Stimulated activated naive CD8-positive, alpha-beta T cell treated with anti-CD3 and anti-CD28 coated beads, Interleukin-15, amount 100 ng/mL, for 72 hours (primary cell): ENCODE data around the gene ARPC5.
A peak's percentile ranks its signal among the peaks of the same experiment; 100 is the strongest.
"Not testable (repeated sequence)": the region's sequence is repeated elsewhere in the genome, so short reads cannot be mapped to it uniquely, and the experiment has no call there.

Experiments
- ATAC-seq: fragments of 150-1000 bp; cut with Tn5 transposase; 2 replicates; pipeline ENCODE4 v1.10.0; 2021; ENCODE audit warnings: mild to moderate bottlenecking, moderate library complexity
- DNase-seq, 2 donors: peaks; one replicate each; pipeline ENCODE4 v3.0.0; 2021 to 2022
- H3K27ac Mint-ChIP-seq, 2 donors: one replicate each; pipeline ENCODE4 v1.8.0; 2022; ENCODE audit warnings: mild to moderate bottlenecking in 2 of 2, mixed read lengths in 2 of 2, moderate library complexity in 2 of 2
- H3K27me3 Mint-ChIP-seq: one replicate; pipeline ENCODE4 v1.8.0; 2022; ENCODE audit warnings: mixed read lengths
- H3K4me1 Mint-ChIP-seq: one replicate; pipeline ENCODE4 v1.8.0; 2022; ENCODE audit warnings: mild to moderate bottlenecking, mixed read lengths
- H3K4me3 Mint-ChIP-seq, 2 donors: one replicate each; pipeline ENCODE4 v1.8.0; 2022; ENCODE audit warnings: mild to moderate bottlenecking in 2 of 2, mixed read lengths in 2 of 2, moderate library complexity in 1 of 2
- H3K9me3 Mint-ChIP-seq, 2 donors: one replicate each; pipeline ENCODE4 v1.8.0; 2022; ENCODE audit warnings: mixed read lengths in 2 of 2

The ARPC5 gene

DNA sequence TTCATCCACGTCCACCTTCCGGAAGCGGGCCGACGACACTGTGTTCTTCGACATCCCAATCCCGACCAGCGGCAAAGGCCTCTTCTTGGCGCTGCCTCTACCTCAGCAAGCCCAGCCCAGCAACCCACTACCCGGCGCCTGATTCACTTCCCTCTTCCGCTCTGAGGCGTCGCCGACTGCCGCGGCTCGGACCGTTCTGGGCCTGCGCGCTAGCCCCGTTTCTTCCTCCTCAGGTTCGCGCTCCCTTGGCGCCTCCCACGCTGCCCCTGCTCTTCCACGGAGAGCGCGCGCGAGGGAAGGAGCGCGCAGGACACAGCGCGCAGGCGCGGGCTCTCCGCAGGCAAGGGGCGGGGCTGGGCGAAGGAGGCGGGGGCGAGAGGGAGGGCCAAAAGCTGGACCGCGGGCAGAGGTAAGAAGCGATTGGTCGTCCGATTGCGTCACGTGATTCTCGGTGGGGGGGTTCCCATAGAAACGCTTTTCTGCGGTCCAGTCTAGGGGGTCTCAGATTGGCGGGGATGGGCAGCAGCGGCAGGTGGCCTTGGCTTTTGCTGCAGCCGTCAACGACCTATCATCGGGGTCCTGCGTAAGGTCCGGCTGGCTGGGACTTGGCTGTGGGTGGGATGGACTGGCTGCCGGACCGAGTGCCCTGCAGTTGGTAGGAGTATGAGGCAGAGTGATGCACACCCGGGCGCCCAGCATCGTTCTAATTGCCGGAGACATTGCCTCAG lies at the start of gene ARPC5:
Gene ARPC5 (minus strand): TSS at position 178 of the 728 bp plus-strand sequence. CDS start 124 bp downstream, at position 54.
- Mint-ChIP-seq H3K4me1 (peaks cover 31% of the 10 kb centered on the region), H3K27ac (peak within 1 kb of the TSS; percentile 99 to 100), H3K27me3 (peaks cover 9% of the 10 kb centered on the region), H3K4me3 (peak within 1 kb of the TSS; percentile 99 to 100), H3K9me3 (no peaks in the 10 kb centered on the region)
- ATAC-seq (peak; percentile 91), DNase-seq (peak; percentile 96 to 97)

DNA sequence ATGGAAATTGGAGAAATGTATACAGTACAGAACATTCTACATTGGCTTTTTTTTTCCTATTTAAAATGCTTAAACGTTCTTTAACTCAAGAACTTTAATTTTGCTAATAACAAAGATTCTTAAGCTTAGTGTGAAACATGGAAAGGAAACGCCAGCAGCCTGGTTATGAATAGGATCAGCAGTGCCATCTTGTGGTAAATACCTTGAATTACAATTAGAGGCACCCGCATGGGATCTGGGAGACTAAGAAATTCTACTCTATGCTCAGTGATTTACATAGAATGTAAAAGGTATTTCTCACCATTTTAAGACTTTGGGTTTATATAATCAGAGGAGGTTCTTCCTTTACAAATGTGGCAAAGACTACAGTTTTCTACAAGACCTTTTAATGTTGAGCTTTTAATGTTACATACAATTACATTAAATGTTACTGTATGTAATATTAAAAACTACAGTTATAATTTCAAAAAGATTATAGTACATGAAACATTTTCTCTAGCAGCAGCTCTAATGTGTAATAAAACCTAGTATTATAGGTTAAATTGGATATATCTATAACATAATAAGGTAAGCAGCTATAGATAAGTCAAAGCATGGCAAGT lies 49.6 kb upstream of the ARPC5 start:
- no peak overlapping the region for H3K27ac Mint-ChIP-seq
- ATAC-seq: peak; percentile 55
- no peaks in the 10 kb centered on the region for H3K9me3 Mint-ChIP-seq
- H3K4me1 Mint-ChIP-seq: peaks cover 9% of the 10 kb centered on the region
- DNase-seq: peak in 1 of 2 donors; percentile 25
- peaks cover 36% of the 10 kb centered on the region for H3K27me3 Mint-ChIP-seq
- H3K4me3 Mint-ChIP-seq: no peak overlapping the region

DNA sequence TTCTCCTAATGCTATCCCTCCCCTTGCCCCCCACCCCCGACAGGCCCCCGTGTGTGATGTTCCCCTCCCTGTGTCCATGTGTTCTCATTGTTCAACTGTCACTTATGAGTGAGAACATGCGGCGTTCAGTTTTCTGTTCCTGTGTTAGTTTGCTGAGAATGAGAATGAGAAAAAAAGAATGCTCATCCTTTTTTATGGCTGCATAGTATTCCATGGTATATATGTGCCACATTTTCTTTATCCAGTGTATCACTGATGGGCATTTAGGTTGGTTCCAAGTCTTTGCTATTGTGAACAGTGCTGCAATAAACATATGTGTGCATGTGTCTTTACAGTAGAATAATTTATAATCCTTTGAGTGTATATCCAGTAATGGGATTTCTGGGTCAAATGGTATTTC lies 43.8 kb upstream of the ARPC5 start:
- DNase-seq, H3K27ac Mint-ChIP-seq, ATAC-seq, H3K4me3 Mint-ChIP-seq, H3K4me1 Mint-ChIP-seq, H3K9me3 Mint-ChIP-seq: not testable (repeated sequence)
- H3K27me3 Mint-ChIP-seq: peaks cover 36% of the 10 kb centered on the region

DNA sequence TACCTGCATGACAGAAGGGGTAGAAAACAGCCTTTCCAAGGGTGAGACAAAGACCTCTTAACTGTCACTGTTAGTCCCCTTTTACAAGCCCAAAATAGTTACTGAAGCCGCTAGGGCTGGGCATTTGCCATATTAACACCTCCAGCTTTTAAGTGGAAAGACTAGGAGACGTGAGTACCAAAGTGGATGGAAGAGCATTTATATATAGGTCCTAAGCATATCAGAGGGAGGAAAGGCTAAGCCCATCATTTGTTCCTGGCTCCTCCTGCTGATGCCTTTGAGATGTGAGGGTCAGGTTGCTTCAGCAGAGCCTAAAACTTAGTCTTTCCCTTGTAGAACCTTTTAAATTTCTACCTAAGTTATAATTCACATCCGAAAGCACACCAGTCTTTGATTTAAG lies 43.2 kb upstream of the ARPC5 start:
- Mint-ChIP-seq H3K27me3 (peaks cover 30% of the 10 kb centered on the region), H3K9me3 (no peaks in the 10 kb centered on the region), H3K4me3 (no peak overlapping the region), H3K27ac (no peak overlapping the region), H3K4me1 (no peaks in the 10 kb centered on the region)
- DNase-seq: no peak
- no peak for ATAC-seq

DNA sequence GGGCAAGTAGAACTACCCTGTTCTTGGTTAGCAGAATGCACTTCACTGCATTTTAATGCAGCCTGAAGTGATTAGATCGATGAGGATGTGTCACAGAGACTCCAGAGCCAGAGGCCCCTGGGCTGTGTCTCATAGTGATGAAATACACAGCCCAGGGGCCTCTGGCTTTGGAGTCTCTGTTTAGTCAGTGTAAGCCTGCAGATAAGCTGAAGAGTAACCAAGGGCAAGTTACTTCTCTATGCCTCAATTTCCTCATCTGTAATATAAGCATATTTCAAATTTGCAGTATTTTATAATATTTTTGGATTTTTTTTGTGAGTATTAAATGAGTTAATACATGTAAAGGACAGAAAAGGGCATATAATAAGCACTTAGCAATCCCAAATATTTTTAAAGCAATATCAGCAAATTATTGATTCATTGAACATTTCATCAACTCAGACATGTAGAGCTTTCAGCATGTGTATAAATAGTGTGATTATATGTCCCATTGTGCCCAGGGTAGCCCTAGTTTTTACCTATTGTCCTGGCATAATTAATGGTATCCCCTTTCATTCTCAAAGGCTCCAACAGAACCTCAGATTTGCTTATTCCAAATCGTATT lies 41.1 kb upstream of the ARPC5 start:
- H3K27me3 Mint-ChIP-seq: peaks cover 13% of the 10 kb centered on the region
- H3K4me1 Mint-ChIP-seq: no peaks in the 10 kb centered on the region
- H3K9me3 Mint-ChIP-seq: no peaks in the 10 kb centered on the region
- no peak for DNase-seq
- no peak overlapping the region for H3K4me3 Mint-ChIP-seq
- ATAC-seq: no peak
- no peak overlapping the region for H3K27ac Mint-ChIP-seq

DNA sequence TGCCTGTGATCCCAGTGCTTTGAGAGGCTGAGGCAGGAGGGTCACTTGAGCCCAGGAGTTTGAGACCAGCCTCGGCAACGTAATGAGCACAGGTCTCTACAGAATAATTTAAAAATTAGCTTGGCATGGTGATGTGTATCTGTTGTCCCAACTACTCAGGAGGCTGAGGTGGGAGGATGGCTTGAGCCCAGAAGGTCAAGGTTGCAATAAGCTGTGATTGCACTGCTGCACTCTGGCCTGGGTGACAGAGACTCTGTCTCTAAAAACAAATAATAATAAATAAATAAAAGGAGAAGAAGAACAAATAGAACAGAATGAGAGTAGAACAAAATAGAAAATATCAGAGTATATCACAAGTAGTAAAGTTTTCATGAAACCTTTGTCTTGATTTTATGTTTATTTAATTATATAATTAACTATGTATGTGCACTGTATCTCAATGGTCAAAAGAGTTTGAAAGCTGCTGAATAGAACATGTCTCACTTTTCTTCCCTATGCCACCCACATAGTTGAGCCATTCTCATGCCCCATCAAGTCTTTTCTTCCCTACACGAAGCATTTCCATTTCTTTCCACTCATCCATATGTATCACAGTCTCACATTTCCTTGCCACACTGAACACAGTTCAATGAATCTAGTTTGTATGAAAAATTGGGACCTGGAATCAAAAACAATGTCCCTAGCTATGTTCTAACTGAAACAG lies 40.5 kb upstream of the ARPC5 start:
- Mint-ChIP-seq H3K27me3 (peaks cover 8% of the 10 kb centered on the region), H3K4me1 (no peaks in the 10 kb centered on the region), H3K9me3 (no peaks in the 10 kb centered on the region), H3K4me3 (no peak overlapping the region), H3K27ac (no peak overlapping the region)
- DNase-seq: no peak
- no peak for ATAC-seq

DNA sequence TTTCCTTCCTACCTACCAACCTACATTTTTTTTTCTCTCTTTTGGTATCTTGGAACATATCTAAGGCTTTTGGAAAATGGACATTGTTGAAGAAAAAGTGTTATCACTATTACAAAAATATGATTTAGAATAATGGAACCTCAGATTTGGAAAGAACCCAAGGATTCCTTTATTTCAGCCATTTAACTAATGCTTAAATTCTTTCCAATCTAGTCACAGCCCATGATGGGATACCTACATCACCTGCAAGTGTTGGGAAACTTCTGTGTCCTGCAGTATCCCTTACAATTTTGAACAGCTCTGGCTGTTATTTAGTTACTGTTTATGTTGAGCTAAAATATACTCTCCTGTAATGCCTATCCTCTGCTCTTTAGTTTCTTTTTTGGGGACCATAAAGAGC lies 39.8 kb upstream of the ARPC5 start:
- no peak for DNase-seq
- no peak overlapping the region for H3K27ac Mint-ChIP-seq
- H3K4me3 Mint-ChIP-seq: no peak overlapping the region
- no peak for ATAC-seq
- peaks cover 8% of the 10 kb centered on the region for H3K27me3 Mint-ChIP-seq
- no peaks in the 10 kb centered on the region for H3K4me1 Mint-ChIP-seq
- no peaks in the 10 kb centered on the region for H3K9me3 Mint-ChIP-seq

DNA sequence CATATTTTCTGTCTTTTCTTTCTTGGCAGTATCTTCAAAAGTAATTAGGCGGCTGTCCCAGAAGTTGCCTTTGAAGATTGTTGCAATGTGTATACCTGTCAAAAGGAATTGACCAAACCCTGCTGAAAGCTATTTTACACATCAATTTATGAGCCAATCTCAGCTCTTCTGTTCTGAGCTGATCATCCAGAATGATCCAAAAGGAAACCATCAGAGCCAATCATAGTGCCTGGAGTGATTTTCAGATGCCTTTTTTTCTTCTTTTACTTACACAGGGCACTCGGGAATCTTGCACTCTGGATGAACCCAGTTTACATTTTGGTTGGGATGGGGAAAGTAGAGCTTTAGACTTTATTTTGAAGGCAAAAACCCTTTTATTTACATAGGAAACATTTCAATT lies 39.3 kb upstream of the ARPC5 start:
- ATAC-seq: no peak
- Mint-ChIP-seq H3K9me3 (no peaks in the 10 kb centered on the region), H3K4me3 (no peak overlapping the region), H3K27ac (no peak overlapping the region), H3K4me1 (no peaks in the 10 kb centered on the region), H3K27me3 (peaks cover 8% of the 10 kb centered on the region)
- DNase-seq: no peak

DNA sequence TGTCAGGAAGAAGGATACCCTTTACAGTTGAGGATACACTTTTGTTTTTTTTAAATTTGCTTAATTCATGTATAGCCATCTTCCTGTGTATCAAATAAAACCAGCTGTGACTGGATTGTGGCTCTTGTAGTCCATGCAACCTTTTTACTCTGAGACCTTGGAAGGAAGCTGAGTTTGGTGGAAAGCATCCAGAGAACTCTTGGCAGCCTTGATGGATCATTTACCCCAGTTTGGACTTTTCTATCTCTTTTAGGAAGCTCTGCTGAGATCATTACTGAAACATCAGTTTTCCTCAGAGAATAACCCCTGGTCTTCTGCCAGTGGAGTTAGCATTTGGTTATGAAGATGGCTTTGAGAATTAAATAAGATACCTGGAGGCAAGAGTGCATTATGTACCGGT lies 38.8 kb upstream of the ARPC5 start:
- H3K27me3 Mint-ChIP-seq: peaks cover 8% of the 10 kb centered on the region
- H3K4me3 Mint-ChIP-seq: no peak overlapping the region
- no peaks in the 10 kb centered on the region for H3K4me1 Mint-ChIP-seq
- no peaks in the 10 kb centered on the region for H3K9me3 Mint-ChIP-seq
- H3K27ac Mint-ChIP-seq: no peak overlapping the region
- ATAC-seq: no peak
- DNase-seq: no peak

DNA sequence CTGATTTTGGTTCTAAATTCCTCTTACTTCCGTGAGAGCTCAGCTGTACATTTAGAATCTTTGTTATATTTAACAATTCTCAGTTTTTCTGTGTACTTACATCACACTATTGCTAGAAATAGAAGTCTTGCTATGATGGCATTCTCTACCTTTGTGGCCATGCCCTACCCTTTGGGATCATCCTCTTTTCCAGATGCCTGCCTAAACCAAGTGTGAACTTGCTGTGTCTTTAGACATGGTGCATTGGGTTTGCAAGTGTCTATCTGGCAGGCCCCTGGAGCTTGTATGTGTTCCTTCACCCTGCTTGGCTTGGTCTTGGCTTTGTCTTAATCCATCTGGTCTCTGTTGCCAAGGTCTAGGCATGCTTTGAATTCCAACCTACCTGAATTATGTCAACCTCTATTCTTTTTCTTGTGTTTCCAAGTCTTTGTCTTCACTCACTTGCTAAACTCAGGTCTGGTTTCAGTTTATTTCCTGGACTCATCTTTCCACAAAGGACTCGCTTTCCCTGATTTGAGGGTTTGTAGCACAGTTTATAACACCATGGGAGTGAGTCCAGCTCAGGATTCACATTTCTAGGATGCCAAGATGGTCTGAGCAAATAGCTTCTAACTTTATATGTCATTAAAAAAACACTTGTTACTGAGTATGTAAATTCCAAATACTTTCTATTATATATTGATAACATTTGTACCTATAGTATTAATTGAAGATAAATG lies 38.2 kb upstream of the ARPC5 start:
- ATAC-seq (no peak), DNase-seq (no peak)
- Mint-ChIP-seq H3K27ac (no peak overlapping the region), H3K9me3 (no peaks in the 10 kb centered on the region), H3K4me3 (no peak overlapping the region), H3K27me3 (peaks cover 8% of the 10 kb centered on the region), H3K4me1 (no peaks in the 10 kb centered on the region)

DNA sequence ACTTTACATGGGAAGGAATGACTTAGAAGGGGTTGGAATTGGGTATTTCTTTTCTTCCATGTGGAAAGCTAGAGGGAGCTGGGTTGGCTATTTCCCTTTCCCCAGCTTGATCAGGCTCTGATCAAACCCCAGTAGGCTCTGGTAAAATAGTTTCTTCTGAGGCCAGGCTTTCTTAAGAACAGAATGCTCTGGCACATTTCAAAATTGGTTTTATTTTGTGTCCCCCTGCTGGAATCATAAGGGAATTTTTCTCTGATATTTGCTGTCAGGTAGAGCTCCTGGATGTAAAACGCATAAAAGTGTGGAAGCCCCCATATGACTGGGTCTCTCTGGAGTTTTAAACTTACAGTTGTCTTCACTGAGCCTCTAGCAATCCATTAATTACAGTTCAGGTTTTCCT lies 34.6 kb upstream of the ARPC5 start:
- Mint-ChIP-seq H3K9me3 (no peaks in the 10 kb centered on the region), H3K27me3 (no peaks in the 10 kb centered on the region), H3K4me1 (no peaks in the 10 kb centered on the region), H3K27ac (no peak overlapping the region), H3K4me3 (no peak overlapping the region)
- no peak for DNase-seq
- no peak for ATAC-seq

DNA sequence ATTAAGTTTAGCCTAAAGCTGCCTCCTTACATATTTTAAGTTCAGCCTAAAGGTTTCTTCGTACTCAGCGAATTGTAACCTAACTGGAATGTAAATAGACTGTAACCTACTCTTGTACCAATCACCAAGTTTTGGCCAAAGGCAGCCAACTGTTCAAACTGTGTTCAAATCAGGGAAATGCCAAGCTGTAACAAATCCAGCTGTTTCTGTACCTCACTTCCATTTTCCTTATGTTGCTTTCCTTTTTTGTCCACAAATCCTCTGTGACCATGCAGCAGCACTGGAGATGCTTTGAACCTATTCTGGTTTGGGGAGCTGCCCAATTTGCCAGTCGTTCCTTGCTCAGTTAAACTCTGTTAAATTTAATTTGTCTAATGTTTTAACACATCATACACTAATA lies 20.8 kb upstream of the ARPC5 start:
- no peak for ATAC-seq
- DNase-seq: no peak
- no peak overlapping the region for H3K27ac Mint-ChIP-seq
- H3K27me3 Mint-ChIP-seq: peaks cover 8% of the 10 kb centered on the region
- peaks cover 37% of the 10 kb centered on the region for H3K4me1 Mint-ChIP-seq
- no peak overlapping the region for H3K4me3 Mint-ChIP-seq
- no peaks in the 10 kb centered on the region for H3K9me3 Mint-ChIP-seq

DNA sequence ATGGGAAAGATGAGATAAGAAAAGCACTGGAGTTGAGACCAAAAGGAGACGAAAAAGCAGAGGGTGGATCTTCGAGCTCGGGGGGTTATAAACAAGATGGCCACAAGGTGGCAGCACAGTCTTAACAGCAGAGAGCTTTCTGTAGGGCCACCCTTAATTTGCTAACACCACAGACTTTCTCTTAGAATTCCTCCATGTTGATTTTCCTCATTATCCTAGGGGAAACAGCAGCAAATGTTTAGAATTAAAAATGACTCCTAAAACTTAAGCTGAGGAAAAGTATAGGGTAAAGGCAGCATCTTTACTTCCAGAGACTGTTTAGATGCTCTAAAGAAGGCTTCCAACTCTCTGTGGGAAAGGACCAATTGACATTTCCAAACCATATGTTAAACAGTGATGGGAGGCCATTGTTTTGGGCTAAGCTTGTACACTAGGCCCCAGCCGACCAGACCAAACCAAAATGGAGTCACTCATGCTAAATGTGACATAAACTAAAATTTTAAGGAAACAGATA lies 20.0 kb upstream of the ARPC5 start:
- Mint-ChIP-seq H3K27ac (no peak overlapping the region), H3K27me3 (peaks cover 2% of the 10 kb centered on the region), H3K4me1 (peaks cover 41% of the 10 kb centered on the region), H3K4me3 (no peak overlapping the region), H3K9me3 (no peaks in the 10 kb centered on the region)
- peak; percentile 60 to 64 for DNase-seq
- no peak for ATAC-seq

DNA sequence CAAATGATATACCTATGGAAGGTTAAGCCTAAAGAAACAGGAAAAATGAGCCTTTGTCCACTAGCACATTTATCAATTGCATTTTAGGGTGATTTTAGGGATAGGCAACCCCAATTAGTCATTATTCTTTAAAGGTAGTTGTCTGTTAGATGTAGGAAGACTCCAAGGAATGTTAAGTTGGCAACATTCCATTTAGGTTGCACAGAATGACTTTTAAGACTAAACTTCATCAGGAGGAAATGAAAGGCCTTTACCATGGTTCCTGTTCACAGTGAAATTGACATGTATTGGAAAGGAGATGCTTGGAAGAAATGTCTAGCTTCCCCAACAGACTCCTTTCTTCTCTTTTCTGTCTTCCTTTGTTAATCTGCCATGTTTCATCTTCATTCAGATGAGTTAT lies 19.1 kb upstream of the ARPC5 start:
- Mint-ChIP-seq H3K4me3 (no peak overlapping the region), H3K9me3 (no peaks in the 10 kb centered on the region), H3K4me1 (peaks cover 41% of the 10 kb centered on the region), H3K27me3 (no peaks in the 10 kb centered on the region), H3K27ac (no peak overlapping the region)
- ATAC-seq (no peak), DNase-seq (no peak)

DNA sequence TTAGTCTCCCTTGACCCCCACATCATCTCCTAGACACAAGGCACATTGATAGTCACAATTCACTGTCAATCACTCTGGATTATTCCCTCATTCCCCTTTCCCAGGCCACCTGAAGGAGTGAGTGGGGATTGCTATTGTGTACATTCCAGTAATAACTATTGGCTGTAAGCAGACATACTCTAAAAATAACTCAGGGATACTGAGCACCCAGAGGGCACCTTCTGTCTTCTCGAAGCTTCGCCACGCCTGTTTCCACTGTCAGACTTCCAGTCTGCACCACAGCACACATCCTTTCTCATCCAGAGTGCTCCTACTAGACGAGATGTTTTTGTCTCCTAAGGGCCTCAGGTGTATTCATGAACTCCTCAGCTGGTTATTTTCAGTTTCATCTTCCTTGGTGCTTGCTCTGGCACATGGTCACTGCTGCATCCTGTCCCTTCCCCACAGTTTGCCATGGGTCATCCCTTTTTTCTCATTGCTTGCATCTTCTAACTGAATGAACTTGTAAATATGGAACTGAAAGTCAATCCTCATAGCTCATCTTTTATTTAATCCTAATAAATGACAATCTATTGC lies 18.4 kb upstream of the ARPC5 start:
- no peak for ATAC-seq
- H3K27me3 Mint-ChIP-seq: no peaks in the 10 kb centered on the region
- H3K27ac Mint-ChIP-seq: peak overlapping the region; percentile 36 to 79
- H3K4me3 Mint-ChIP-seq: peak overlapping the region; percentile 14 to 19
- no peak for DNase-seq
- no peaks in the 10 kb centered on the region for H3K9me3 Mint-ChIP-seq
- H3K4me1 Mint-ChIP-seq: peaks cover 41% of the 10 kb centered on the region
